Liver (tissue), 3 donors: Measurements from ENCODE around the gene RAP1B.

Experiments used
- ATF3 ChIP-seq: IDR thresholded peaks from 2 replicates; pipeline ENCODE4 v1.6.1; 2016; ENCODE audit warnings: antibody characterized with exemption
- CTCF ChIP-seq: fragments of 150-350 bp; IDR thresholded peaks from 2 replicates; pipeline ENCODE4 v1.5.1; 2017; ENCODE audit warnings: improper control_type of control experiment, low read depth, low read length; ENCODE audit not compliant: missing input control
- EGR1 ChIP-seq, 2 donors: IDR thresholded peaks; 2 replicates each; pipeline ENCODE4 v1.6.1; 2016 to 2018; ENCODE audit warnings: antibody characterized with exemption in 2 of 2, low read depth in 2 of 2
- FOXA1 ChIP-seq: IDR thresholded peaks from 2 replicates; pipeline ENCODE4 v1.6.1; 2016; ENCODE audit warnings: antibody characterized with exemption
- GABPA ChIP-seq, 2 donors: IDR thresholded peaks in 1 of 2; conservative IDR thresholded peaks in 1 of 2; 2 replicates each; pipeline ENCODE4 v1.6.1; 2016; ENCODE audit warnings: antibody characterized with exemption in 2 of 2, mild to moderate bottlenecking in 1 of 2, moderate library complexity in 1 of 2
- JUND ChIP-seq, 2 donors: IDR thresholded peaks; 2 replicates each; pipeline ENCODE4 v1.6.1; 2016; ENCODE audit warnings: antibody characterized with exemption in 2 of 2
- RAD21 ChIP-seq, 2 donors: IDR thresholded peaks; 2 replicates each; pipeline ENCODE4 v1.6.1; 2016; ENCODE audit warnings: antibody characterized with exemption in 2 of 2, mild to moderate bottlenecking in 2 of 2
- REST ChIP-seq: IDR thresholded peaks from 2 replicates; pipeline ENCODE4 v1.6.1; 2016; ENCODE audit warnings: antibody characterized with exemption, mild to moderate bottlenecking
- RXRA ChIP-seq, 2 donors: IDR thresholded peaks; 2 replicates each; pipeline ENCODE4 v1.6.1; 2017 to 2018; ENCODE audit warnings: antibody characterized with exemption in 2 of 2, mild to moderate bottlenecking in 1 of 2
- YY1 ChIP-seq: IDR thresholded peaks from 2 replicates; pipeline ENCODE4 v1.6.1; 2016; ENCODE audit warnings: antibody characterized with exemption, mild to moderate bottlenecking
- donor health status: healthy.
- donor health status: healthy.

GRCh38 chr12:68591734-68592418 lies 18.8 kb upstream of the RAP1B start:
- TF ChIP-seq ATF3 = no peak
- TF ChIP-seq CTCF = no peak
- no peak for TF ChIP-seq YY1
- TF ChIP-seq REST = no peak
- TF ChIP-seq GABPA (IDR thresholded peaks at IDR 0.05 in 1 of 2, conservative IDR thresholded peaks at IDR 0.05 in 1 of 2) = no peak
- TF ChIP-seq EGR1 (IDR thresholded peaks at IDR 0.05; ENCODE audit: low read depth in 2 of 2) = no peak
- no peak for TF ChIP-seq RAD21 (IDR thresholded peaks at IDR 0.05)
- TF ChIP-seq FOXA1 = no peak
- TF ChIP-seq JUND (IDR thresholded peaks at IDR 0.05) = no peak
- no peak for TF ChIP-seq RXRA (IDR thresholded peaks at IDR 0.05)
